Natural killer cell treated with Interleukin-12 subunit alpha and Interleukin-12 subunit beta and Interleukin-15 and Interleukin-18, amount 100 ng/mL, for 72 hours (primary cell): Measurements from ENCODE around the gene CAND2. TPM values are rescaled to one million over a fixed set of nuclear protein-coding genes. Genes with fewer than 3 reads are reported as not detected.

ENCODE experiments used
- ATAC-seq, 2 donors: fragments of 150-1000 bp; cut with Tn5 transposase in 1 of 2; sonication (Bioruptor Pico), chemical (Tn5 transposase) in 1 of 2; 2 replicates each; pipeline ENCODE4 v1.10.0; 2021
- DNase-seq: peaks from one replicate; pipeline ENCODE4 v3.0.0; 2022; ENCODE audit warnings: low spot score
- H3K27ac Mint-ChIP-seq, 2 donors: 1 replicate in 1 of 2; 2 replicates in 1 of 2; pipeline ENCODE4 v1.8.0; 2022; ENCODE audit warnings: mixed read lengths in 2 of 2, mild to moderate bottlenecking in 1 of 2, moderate library complexity in 1 of 2
- H3K27me3 Mint-ChIP-seq, 2 donors: 1 replicate in 1 of 2; 2 replicates in 1 of 2; pipeline ENCODE4 v1.8.0; 2022; ENCODE audit warnings: mixed read lengths in 2 of 2
- H3K36me3 Mint-ChIP-seq: one replicate; pipeline ENCODE4 v1.8.0; 2022; ENCODE audit warnings: mixed read lengths
- H3K4me1 Mint-ChIP-seq, 2 donors: 1 replicate in 1 of 2; 2 replicates in 1 of 2; pipeline ENCODE4 v1.8.0; 2022; ENCODE audit warnings: low read depth in 2 of 2, mixed read lengths in 2 of 2, mild to moderate bottlenecking in 1 of 2
- H3K4me3 Mint-ChIP-seq: one replicate; pipeline ENCODE4 v1.8.0; 2022; ENCODE audit warnings: mixed read lengths
- H3K9me3 Mint-ChIP-seq: 2 replicates; pipeline ENCODE4 v1.8.0; 2022; ENCODE audit warnings: mixed read lengths
- total RNA-seq, 2 donors: library from RNA; stranded (reverse); gene quantifications; one replicate each; pipeline ENCODE4 v1.2.3, GENCODE V29; 2022

Gene CAND2
- total RNA-seq, 2 donors from 2014 or later: 0.45 to 0.62 TPM

- no peaks in the 10 kb centered on the region for H3K4me1 Mint-ChIP-seq
- ATAC-seq: peak; percentile 17 to 30
Measured at GRCh38 chr3:12817343-12817710, 20.8 kb downstream of the CAND2 start.

GRCh38 chr3:12818273-12818672 is 21.8 kb downstream of the CAND2 start:
- ATAC-seq: no peak
- H3K36me3 Mint-ChIP-seq: no peaks in the 10 kb centered on the region

More at GRCh38 chr3:12817343-12817710, 20.8 kb downstream of the CAND2 start:
- Mint-ChIP-seq H3K27me3 (no peaks in the 10 kb centered on the region), H3K9me3 (no peaks in the 10 kb centered on the region), H3K27ac (no peak overlapping the region), H3K36me3 (no peaks in the 10 kb centered on the region), H3K4me3 (no peak overlapping the region)
- no peak for DNase-seq

GRCh38 chr3:12818773-12819172 is 22.3 kb downstream of the CAND2 start:
- H3K4me3 Mint-ChIP-seq: no peak overlapping the region
- no peaks in the 10 kb centered on the region for H3K36me3 Mint-ChIP-seq
- ATAC-seq (no peak), DNase-seq (no peak)
- H3K27ac Mint-ChIP-seq: no peak overlapping the region
- no peaks in the 10 kb centered on the region for H3K27me3 Mint-ChIP-seq
- H3K9me3 Mint-ChIP-seq: no peaks in the 10 kb centered on the region
- H3K4me1 Mint-ChIP-seq: no peaks in the 10 kb centered on the region

More at GRCh38 chr3:12818273-12818672, 21.8 kb downstream of the CAND2 start:
- H3K9me3 Mint-ChIP-seq: no peaks in the 10 kb centered on the region
- no peaks in the 10 kb centered on the region for H3K27me3 Mint-ChIP-seq
- H3K4me1 Mint-ChIP-seq: no peaks in the 10 kb centered on the region
- H3K27ac Mint-ChIP-seq: no peak overlapping the region
- no peak overlapping the region for H3K4me3 Mint-ChIP-seq
- no peak for DNase-seq

- ATAC-seq (no peak), DNase-seq (no peak)
- no peaks in the 10 kb centered on the region for H3K36me3 Mint-ChIP-seq
- no peaks in the 10 kb centered on the region for H3K27me3 Mint-ChIP-seq
- no peak overlapping the region for H3K27ac Mint-ChIP-seq
- no peaks in the 10 kb centered on the region for H3K9me3 Mint-ChIP-seq
- no peak overlapping the region for H3K4me3 Mint-ChIP-seq
- no peaks in the 10 kb centered on the region for H3K4me1 Mint-ChIP-seq
Measured at GRCh38 chr3:12822725-12823373, 26.4 kb downstream of the CAND2 start.

- Mint-ChIP-seq H3K27me3 (no peaks in the 10 kb centered on the region), H3K36me3 (no peaks in the 10 kb centered on the region), H3K27ac (no peak overlapping the region), H3K4me1 (no peaks in the 10 kb centered on the region), H3K9me3 (no peaks in the 10 kb centered on the region), H3K4me3 (no peak overlapping the region)
- DNase-seq (no peak), ATAC-seq (no peak)
Measured at GRCh38 chr3:12824299-12824698, 27.8 kb downstream of the CAND2 start.

GRCh38 chr3:12825156-12825555 is 28.7 kb downstream of the CAND2 start:
- Mint-ChIP-seq H3K27ac (no peak overlapping the region), H3K4me1 (no peaks in the 10 kb centered on the region), H3K9me3 (no peaks in the 10 kb centered on the region), H3K27me3 (no peaks in the 10 kb centered on the region), H3K4me3 (no peak overlapping the region), H3K36me3 (no peaks in the 10 kb centered on the region)
- DNase-seq: no peak
- peak in 1 of 2 donors; percentile 26 for ATAC-seq

GRCh38 chr3:12828751-12829150 is 32.3 kb downstream of the CAND2 start:
- H3K4me3 Mint-ChIP-seq: no peak overlapping the region
- H3K36me3 Mint-ChIP-seq: no peaks in the 10 kb centered on the region
- no peak for ATAC-seq

GRCh38 chr3:12829404-12829803 is 32.9 kb downstream of the CAND2 start:
- H3K9me3 Mint-ChIP-seq: no peaks in the 10 kb centered on the region
- no peaks in the 10 kb centered on the region for H3K27me3 Mint-ChIP-seq
- no peak for ATAC-seq
- no peak for DNase-seq
- no peak overlapping the region for H3K27ac Mint-ChIP-seq
- no peak overlapping the region for H3K4me3 Mint-ChIP-seq
- H3K4me1 Mint-ChIP-seq: peaks cover 2 to 7% of the 10 kb centered on the region in 2 donors
- peaks cover 4% of the 10 kb centered on the region for H3K36me3 Mint-ChIP-seq

More at GRCh38 chr3:12828751-12829150, 32.3 kb downstream of the CAND2 start:
- no peak for DNase-seq
- Mint-ChIP-seq H3K27me3 (no peaks in the 10 kb centered on the region), H3K9me3 (no peaks in the 10 kb centered on the region), H3K27ac (no peak overlapping the region), H3K4me1 (peaks cover 2 to 7% of the 10 kb centered on the region in 2 donors)

- H3K4me3 Mint-ChIP-seq: no peak overlapping the region
- ATAC-seq (peak; percentile 7 to 19), DNase-seq (no peak)
- H3K27me3 Mint-ChIP-seq: no peaks in the 10 kb centered on the region
- H3K36me3 Mint-ChIP-seq: peaks cover 4% of the 10 kb centered on the region
- H3K4me1 Mint-ChIP-seq: peaks cover 2 to 7% of the 10 kb centered on the region in 2 donors
- H3K27ac Mint-ChIP-seq: no peak overlapping the region
- no peaks in the 10 kb centered on the region for H3K9me3 Mint-ChIP-seq
Measured at GRCh38 chr3:12829886-12830784, 33.7 kb downstream of the CAND2 start.

- Mint-ChIP-seq H3K27me3 (no peaks in the 10 kb centered on the region), H3K4me3 (no peak overlapping the region), H3K9me3 (no peaks in the 10 kb centered on the region), H3K27ac (no peak overlapping the region), H3K4me1 (peaks cover 4 to 7% of the 10 kb centered on the region in 2 donors), H3K36me3 (peaks cover 4% of the 10 kb centered on the region)
- no peak for DNase-seq
- peak in 1 of 2 donors; percentile 14 for ATAC-seq
Measured at GRCh38 chr3:12830785-12831156, 34.3 kb downstream of the CAND2 start.

- DNase-seq: no peak
- peak overlapping the region in 1 of 2 donors; percentile 32 for H3K27ac Mint-ChIP-seq
- peaks cover 4% of the 10 kb centered on the region for H3K36me3 Mint-ChIP-seq
- H3K4me1 Mint-ChIP-seq: peaks cover 7 to 10% of the 10 kb centered on the region in 2 donors
- no peak for ATAC-seq
- H3K9me3 Mint-ChIP-seq: no peaks in the 10 kb centered on the region
- no peak overlapping the region for H3K4me3 Mint-ChIP-seq
- H3K27me3 Mint-ChIP-seq: no peaks in the 10 kb centered on the region
Measured at GRCh38 chr3:12831301-12831866, 34.9 kb downstream of the CAND2 start.

- ATAC-seq: peak in 1 of 2 donors; percentile 10
- no peaks in the 10 kb centered on the region for H3K9me3 Mint-ChIP-seq
- H3K4me3 Mint-ChIP-seq: no peak overlapping the region
- no peaks in the 10 kb centered on the region for H3K27me3 Mint-ChIP-seq
- H3K4me1 Mint-ChIP-seq: peaks cover 17% of the 10 kb centered on the region in 2 donors
- peaks cover 16% of the 10 kb centered on the region for H3K36me3 Mint-ChIP-seq
- DNase-seq: no peak
- H3K27ac Mint-ChIP-seq: no peak overlapping the region
Measured at GRCh38 chr3:12832350-12833221, 36.1 kb downstream of the CAND2 start.
